ENCODE results near the gene SIGLEC12.
"Not testable (repeated sequence)": the region's sequence is repeated elsewhere in the genome, so short reads cannot be mapped to it uniquely, and the experiment has no call there.

Gene SIGLEC12

GRCh38 chr19:51458051-51458645 lies 43.5 kb downstream of the SIGLEC12 start, which contains the start of gene SIGLEC8:
Gene SIGLEC8 (minus strand): TSS chr19:51458454. CDS start chr19:51458387, 67 bp downstream.
- DNase-seq (ENCODE audit: low spot score) = peak; percentile 43

- no peak for DNase-seq (ENCODE audit: low spot score)
Observed at GRCh38 chr19:51457351-51458013, 44.1 kb downstream of the SIGLEC12 start.

GRCh38 chr19:51456541-51457290 lies 44.9 kb downstream of the SIGLEC12 start:
- peak; percentile 69 for DNase-seq (ENCODE audit: low spot score)

- no peak for DNase-seq (ENCODE audit: low spot score)
Observed at GRCh38 chr19:51450730-51451307, 50.8 kb downstream of the SIGLEC12 start.

- no peak for DNase-seq (ENCODE audit: low spot score)
Observed at GRCh38 chr19:51448411-51449016, 53.1 kb downstream of the SIGLEC12 start.

GRCh38 chr19:51448011-51448410 lies 53.6 kb downstream of the SIGLEC12 start:
- no peak for DNase-seq (ENCODE audit: low spot score)

GRCh38 chr19:51447510-51447909 lies 54.1 kb downstream of the SIGLEC12 start:
- not testable (repeated sequence) for DNase-seq (ENCODE audit: low spot score)

GRCh38 chr19:51441410-51442390 lies 59.9 kb downstream of the SIGLEC12 start:
- DNase-seq (ENCODE audit: low spot score) = no peak
